Measurements from ENCODE around the gene RTEL1.

DNA sequence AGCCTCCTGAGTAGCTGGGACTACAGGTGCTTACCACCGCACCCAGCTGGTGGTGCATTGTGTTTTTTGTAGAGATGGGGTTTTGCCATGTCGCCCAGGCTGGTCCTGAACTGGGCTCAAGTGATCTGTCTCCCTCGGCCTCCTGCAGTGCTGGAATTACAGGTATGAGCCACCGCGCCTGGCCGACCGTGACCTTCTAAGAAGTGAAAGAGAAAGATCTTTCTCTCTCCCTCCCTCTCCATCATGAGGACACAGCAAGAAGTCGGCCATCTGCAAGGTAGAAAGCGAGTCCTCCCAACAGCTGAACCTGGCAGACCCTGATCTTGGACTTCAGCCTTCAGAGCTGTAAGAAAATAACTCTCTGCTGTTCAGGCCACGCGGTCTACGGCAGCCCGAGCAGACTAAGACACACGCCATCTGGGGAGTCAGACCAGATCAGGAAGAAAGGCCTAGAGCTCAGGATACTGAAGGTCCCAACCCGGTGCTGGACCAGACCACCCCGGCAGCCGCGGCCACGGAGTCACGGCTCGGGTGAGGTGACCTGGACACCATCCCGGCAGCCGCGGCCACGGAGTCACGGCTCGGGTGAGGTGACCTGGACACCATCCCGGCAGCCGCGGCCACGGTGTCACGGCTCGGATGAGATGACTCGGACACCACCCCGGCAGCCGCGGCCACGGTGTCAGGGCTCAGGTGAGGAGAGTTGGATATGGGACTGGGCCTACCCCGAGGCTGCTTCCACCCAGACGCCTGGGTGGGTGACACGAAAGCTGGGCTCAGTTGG, 40.8 kb upstream of the RTEL1 start:
- TF ChIP-seq EZH2 (IDR thresholded peaks at IDR 0.05; ENCODE audit: low read length, unreplicated experiment): no peak
- TF ChIP-seq, protein P1, sequence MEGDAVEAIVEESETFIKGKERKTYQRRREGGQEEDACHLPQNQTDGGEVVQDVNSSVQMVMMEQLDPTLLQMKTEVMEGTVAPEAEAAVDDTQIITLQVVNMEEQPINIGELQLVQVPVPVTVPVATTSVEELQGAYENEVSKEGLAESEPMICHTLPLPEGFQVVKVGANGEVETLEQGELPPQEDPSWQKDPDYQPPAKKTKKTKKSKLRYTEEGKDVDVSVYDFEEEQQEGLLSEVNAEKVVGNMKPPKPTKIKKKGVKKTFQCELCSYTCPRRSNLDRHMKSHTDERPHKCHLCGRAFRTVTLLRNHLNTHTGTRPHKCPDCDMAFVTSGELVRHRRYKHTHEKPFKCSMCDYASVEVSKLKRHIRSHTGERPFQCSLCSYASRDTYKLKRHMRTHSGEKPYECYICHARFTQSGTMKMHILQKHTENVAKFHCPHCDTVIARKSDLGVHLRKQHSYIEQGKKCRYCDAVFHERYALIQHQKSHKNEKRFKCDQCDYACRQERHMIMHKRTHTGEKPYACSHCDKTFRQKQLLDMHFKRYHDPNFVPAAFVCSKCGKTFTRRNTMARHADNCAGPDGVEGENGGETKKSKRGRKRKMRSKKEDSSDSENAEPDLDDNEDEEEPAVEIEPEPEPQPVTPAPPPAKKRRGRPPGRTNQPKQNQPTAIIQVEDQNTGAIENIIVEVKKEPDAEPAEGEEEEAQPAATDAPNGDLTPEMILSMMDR (conservative IDR thresholded peaks at IDR 0.05; ENCODE audit: low read depth, low read length): no peak
